ENCODE data around the gene SCAMP4.

- TF ChIP-seq CTCF (IDR thresholded peaks at IDR 0.05) (no peak), POLR2A (IDR thresholded peaks at IDR 0.05) (no peak)
Observed at GRCh38 chr19:1907563-1908363, 2.6 kb downstream of the SCAMP4 start.

Measured in esophagus squamous epithelium (tissue), 4 donors.